Fibroblast of skin of back (primary cell): ENCODE results near the gene RASGEF1C.

Source experiments
- DNase-seq: peaks from one replicate; pipeline ENCODE4 v3.0.0-alpha.2; 2013

Gene RASGEF1C

GRCh38 chr5:180157866-180158265 is 51.1 kb downstream of the RASGEF1C start:
- DNase-seq = no peak

- DNase-seq = no peak
Observed at GRCh38 chr5:180156141-180156540, 52.9 kb downstream of the RASGEF1C start.

GRCh38 chr5:180155365-180155926 is 53.6 kb downstream of the RASGEF1C start:
- DNase-seq = no peak

- no peak for DNase-seq
Observed at GRCh38 chr5:180154821-180155364, 54.1 kb downstream of the RASGEF1C start.

GRCh38 chr5:180153991-180154390 is 55.0 kb downstream of the RASGEF1C start:
- no peak for DNase-seq

- no peak for DNase-seq
Observed at GRCh38 chr5:180153099-180153498, 55.9 kb downstream of the RASGEF1C start.

- DNase-seq = no peak
Observed at GRCh38 chr5:180143656-180144364, 65.2 kb downstream of the RASGEF1C start.

GRCh38 chr5:180142824-180143610 is 66.0 kb downstream of the RASGEF1C start:
- DNase-seq = no peak

- DNase-seq = no peak
Observed at GRCh38 chr5:180142021-180142765, 66.8 kb downstream of the RASGEF1C start.

- DNase-seq = no peak
Observed at GRCh38 chr5:180141068-180141660, 67.8 kb downstream of the RASGEF1C start.

- DNase-seq = no peak
Observed at GRCh38 chr5:180140571-180140970, 68.4 kb downstream of the RASGEF1C start.

- no peak for DNase-seq
Observed at GRCh38 chr5:180140079-180140554, 68.9 kb downstream of the RASGEF1C start.

GRCh38 chr5:180139731-180140055 is 69.3 kb downstream of the RASGEF1C start:
- DNase-seq = no peak

GRCh38 chr5:180138976-180139730 is 69.9 kb downstream of the RASGEF1C start:
- DNase-seq = no peak

GRCh38 chr5:180138214-180138975 is 70.6 kb downstream of the RASGEF1C start:
- no peak for DNase-seq

GRCh38 chr5:180137401-180138213 is 71.4 kb downstream of the RASGEF1C start:
- no peak for DNase-seq

- DNase-seq = no peak
Observed at GRCh38 chr5:180136630-180137381, 72.2 kb downstream of the RASGEF1C start.

GRCh38 chr5:180135967-180136629 is 72.9 kb downstream of the RASGEF1C start:
- no peak for DNase-seq
